Activated T-cell treated with anti-CD3 and anti-CD28 coated beads, Interleukin-2, amount 50 U/mL, for 4 hours (primary cell): ENCODE results near the gene SNAPIN. TPM values are rescaled to one million over a fixed set of nuclear protein-coding genes. Genes with fewer than 3 reads are reported as not detected.

Experiments used
- ATAC-seq, 2 donors: fragments of 200-7000 bp; cut with Tn5 transposase; one replicate each; pipeline ENCODE4 v1.10.0; 2021
- DNase-seq: peaks from one replicate; pipeline ENCODE4 v3.0.0-alpha.2; 2020
- H3K27me3 Mint-ChIP-seq: one replicate; pipeline ENCODE4 v1.8.0; 2021; ENCODE audit warnings: low read depth, mixed read lengths
- H3K36me3 Mint-ChIP-seq: one replicate; pipeline ENCODE4 v1.8.0; 2022; ENCODE audit warnings: mixed read lengths; ENCODE audit not compliant: insufficient read depth
- H3K4me1 Mint-ChIP-seq: one replicate; pipeline ENCODE4 v1.8.0; 2021; ENCODE audit warnings: low read depth, mixed read lengths
- H3K4me3 Mint-ChIP-seq: one replicate; pipeline ENCODE4 v1.8.0; 2021; ENCODE audit warnings: mild to moderate bottlenecking, moderate library complexity, mixed read lengths
- H3K9me3 Mint-ChIP-seq: one replicate; pipeline ENCODE4 v1.8.0; 2021; ENCODE audit warnings: mixed read lengths
- total RNA-seq, 3 donors: library from RNA; stranded (reverse); gene quantifications; one replicate each; pipeline ENCODE4 v1.2.1, GENCODE V29; 2021

SNAPIN gene
- total RNA-seq: 10 to 100 TPM; 32.1 to 36.8 (median 32.7) TPM

DNA sequence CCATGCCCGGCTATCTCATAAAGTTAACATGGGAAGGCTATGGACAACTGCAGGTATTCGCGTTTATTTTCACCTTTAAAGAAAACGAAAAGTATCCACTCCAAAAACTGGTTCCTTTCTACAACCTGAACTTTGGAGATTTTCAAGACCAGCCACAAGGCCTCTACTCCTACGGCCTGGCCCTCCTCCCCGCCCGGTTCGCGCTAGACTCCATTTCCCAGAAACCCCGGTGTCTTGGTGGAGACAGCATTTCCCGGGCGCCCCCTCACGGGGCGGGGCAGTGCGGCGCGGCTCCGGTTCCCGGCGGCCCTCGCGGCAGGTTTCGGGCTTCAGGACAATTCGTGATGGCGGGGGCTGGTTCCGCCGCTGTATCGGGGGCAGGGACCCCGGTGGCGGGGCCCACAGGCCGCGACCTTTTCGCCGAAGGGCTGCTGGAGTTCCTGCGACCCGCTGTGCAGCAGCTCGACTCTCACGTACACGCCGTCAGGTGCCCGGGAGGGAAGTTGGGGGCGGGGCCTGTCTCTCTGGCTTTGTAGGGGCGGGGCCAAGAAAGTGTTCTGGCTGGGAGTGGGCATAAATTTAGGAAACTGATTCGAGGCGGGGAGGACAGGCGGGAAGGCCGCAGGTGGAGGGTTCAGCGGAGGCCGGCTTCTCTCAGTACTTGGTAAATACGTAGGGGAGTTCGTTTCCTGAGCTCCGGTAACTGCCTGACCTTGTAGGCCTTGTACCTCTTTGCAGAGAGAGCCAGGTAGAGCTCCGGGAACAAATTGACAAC is at the start of gene SNAPIN:
SNAPIN (plus strand) TSS at position 304 of the 775 bp plus-strand sequence; CDS start at position 345, 41 bp downstream.
- no peaks in the 10 kb centered on the region for H3K27me3 Mint-ChIP-seq
- ATAC-seq (peak; percentile 97), DNase-seq (peak; percentile 84)
- H3K4me1 Mint-ChIP-seq: peaks cover 11% of the 10 kb centered on the region
- peak within 1 kb of the TSS; percentile 91 for H3K4me3 Mint-ChIP-seq
- peaks cover 17% of the 10 kb centered on the region for H3K36me3 Mint-ChIP-seq
- no peaks in the 10 kb centered on the region for H3K9me3 Mint-ChIP-seq

DNA sequence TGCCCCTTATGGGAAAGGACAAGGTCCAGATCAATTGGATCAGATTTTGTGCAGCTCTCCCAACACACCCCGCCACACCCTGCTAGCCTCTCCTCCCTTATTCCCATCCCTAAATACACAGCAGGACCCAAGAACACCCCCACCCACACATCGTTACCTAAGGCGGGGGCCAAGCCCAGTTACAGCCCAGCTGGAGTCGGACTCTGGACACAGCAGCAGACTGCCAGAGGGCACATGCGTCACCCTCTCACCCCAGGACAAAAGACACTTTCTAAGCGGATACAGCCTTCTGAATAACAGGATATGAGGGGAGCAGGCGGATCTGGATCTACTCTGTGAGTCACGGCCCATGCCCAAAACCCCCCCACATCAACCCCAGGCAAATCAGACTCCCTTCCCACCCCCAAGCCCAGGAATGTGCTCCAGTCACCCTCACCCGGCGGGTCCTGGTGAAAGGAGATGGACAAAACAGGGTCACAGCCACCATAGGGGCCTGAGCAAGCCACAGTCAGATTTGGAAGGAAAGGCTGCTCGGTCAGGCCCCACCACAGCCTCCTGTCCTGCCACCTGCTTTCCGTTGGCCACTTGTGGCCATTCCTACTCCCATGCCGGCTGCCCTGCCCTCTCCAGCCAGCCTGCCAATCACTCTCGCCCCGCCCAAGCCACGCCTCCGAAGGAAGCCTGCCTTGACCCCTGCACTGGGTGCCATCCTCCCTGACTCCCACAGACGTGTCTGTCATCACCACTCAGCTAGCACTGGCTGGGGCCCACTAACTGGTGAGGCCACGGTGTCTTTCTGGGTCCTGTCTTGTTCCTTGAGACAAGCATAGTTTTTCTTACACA is 49.5 kb upstream of the SNAPIN start:
- Mint-ChIP-seq H3K4me1 (no peaks in the 10 kb centered on the region), H3K27me3 (no peaks in the 10 kb centered on the region), H3K4me3 (no peak overlapping the region), H3K36me3 (no peaks in the 10 kb centered on the region), H3K9me3 (no peaks in the 10 kb centered on the region)
- no peak for DNase-seq
- ATAC-seq: no peak

- no peak overlapping the region for H3K4me3 Mint-ChIP-seq
- no peaks in the 10 kb centered on the region for H3K4me1 Mint-ChIP-seq
Observed at GRCh38 chr1:153609585-153609907, 49.0 kb upstream of the SNAPIN start.

DNA sequence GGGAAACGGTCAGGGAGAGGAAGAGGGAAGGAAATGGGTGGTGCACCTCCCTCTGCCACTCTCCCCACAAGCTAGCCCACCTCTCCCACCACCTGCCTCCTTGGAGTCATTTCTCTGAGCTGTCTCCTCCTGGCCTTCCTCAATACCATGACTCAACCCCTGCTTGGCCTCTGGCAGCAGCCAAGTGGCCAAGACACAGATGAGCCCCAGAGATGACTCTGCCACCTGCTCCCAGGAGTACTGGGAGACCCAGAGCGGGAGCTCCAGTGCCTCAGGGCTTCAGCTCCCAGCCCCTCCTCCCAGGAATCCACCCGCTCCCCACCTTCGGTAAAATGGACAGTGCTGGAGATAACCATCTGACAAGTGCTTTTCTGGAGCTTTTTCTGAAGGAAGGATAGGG is 48.2 kb upstream of the SNAPIN start:
- no peaks in the 10 kb centered on the region for H3K27me3 Mint-ChIP-seq
- DNase-seq: no peak
- no peak for ATAC-seq
- no peaks in the 10 kb centered on the region for H3K36me3 Mint-ChIP-seq
- H3K4me1 Mint-ChIP-seq: no peaks in the 10 kb centered on the region
- H3K4me3 Mint-ChIP-seq: no peak overlapping the region
- no peaks in the 10 kb centered on the region for H3K9me3 Mint-ChIP-seq

More at GRCh38 chr1:153609585-153609907, 49.0 kb upstream of the SNAPIN start:
- H3K27me3 Mint-ChIP-seq: no peaks in the 10 kb centered on the region
- ATAC-seq (no peak), DNase-seq (no peak)
- no peaks in the 10 kb centered on the region for H3K36me3 Mint-ChIP-seq
- no peaks in the 10 kb centered on the region for H3K9me3 Mint-ChIP-seq

DNA sequence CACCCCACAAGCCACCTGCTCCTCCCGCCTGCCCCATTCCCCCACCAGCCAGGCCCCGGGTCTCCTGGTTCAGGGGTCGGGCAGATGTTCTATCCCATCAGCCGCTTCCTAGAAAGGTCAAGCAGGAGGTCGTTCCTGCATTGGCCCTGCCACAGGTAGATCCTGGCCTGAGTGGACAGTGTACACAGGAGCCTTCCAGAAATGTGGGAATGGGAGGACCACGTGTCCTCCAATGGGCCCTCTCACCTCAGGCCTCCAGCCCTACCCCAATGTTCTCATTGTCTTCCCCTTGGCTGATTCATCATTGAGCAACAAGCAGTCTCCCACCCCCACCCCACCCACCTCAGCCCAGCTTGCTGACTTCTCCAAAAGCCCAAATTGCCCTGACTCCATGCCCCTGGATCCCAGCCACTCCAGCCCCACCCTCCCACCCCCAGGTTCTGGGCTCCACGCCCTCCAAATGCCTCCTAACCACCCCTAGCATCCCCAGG is 47.6 kb upstream of the SNAPIN start:
- no peak overlapping the region for H3K4me3 Mint-ChIP-seq
- H3K4me1 Mint-ChIP-seq: no peaks in the 10 kb centered on the region
- no peaks in the 10 kb centered on the region for H3K27me3 Mint-ChIP-seq
- no peaks in the 10 kb centered on the region for H3K9me3 Mint-ChIP-seq
- DNase-seq (no peak), ATAC-seq (no peak)
- no peaks in the 10 kb centered on the region for H3K36me3 Mint-ChIP-seq

- Mint-ChIP-seq H3K4me1 (no peaks in the 10 kb centered on the region), H3K9me3 (no peaks in the 10 kb centered on the region), H3K4me3 (no peak overlapping the region), H3K36me3 (no peaks in the 10 kb centered on the region), H3K27me3 (no peaks in the 10 kb centered on the region)
- DNase-seq (no peak), ATAC-seq (no peak)
Observed at GRCh38 chr1:153611356-153611755, 47.1 kb upstream of the SNAPIN start.

GRCh38 chr1:153612111-153612754 is 46.3 kb upstream of the SNAPIN start:
- no peaks in the 10 kb centered on the region for H3K36me3 Mint-ChIP-seq
- no peak overlapping the region for H3K4me3 Mint-ChIP-seq
- DNase-seq: no peak
- H3K27me3 Mint-ChIP-seq: no peaks in the 10 kb centered on the region
- no peaks in the 10 kb centered on the region for H3K4me1 Mint-ChIP-seq
- ATAC-seq: no peak
- H3K9me3 Mint-ChIP-seq: no peaks in the 10 kb centered on the region

DNA sequence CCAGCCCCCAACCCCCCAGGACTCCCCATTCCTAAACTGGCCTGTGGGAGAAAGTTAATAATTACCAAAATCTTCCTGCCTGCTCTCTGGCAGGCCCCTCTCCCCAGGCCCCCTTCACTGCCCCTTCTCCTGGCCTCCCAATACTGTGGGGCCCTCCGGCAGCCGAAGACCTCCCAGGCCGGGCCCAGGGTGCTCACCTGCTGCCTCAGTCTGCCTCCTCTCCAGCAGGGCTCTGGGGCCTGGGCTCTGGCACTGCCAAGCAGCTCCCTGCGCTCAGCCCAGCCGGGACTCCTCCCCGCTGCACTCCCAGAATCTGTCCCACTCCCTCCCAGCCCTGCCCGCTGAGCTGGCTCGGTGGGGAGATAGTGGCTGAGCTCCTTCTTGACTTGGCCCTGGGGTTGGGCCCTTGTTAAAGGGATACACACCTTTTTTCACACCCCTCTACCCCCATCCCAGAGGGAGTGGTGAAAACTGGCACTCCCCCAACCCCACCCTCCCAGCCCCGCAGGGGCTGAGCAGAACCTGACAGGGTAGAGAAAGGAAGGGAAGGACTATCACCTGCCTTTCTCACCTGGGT is 45.7 kb upstream of the SNAPIN start, which contains the start of gene S100A16:
S100A16 (minus strand) TSS at position 383 of the 577 bp plus-strand sequence. CDS start 4,986 bp downstream, outside the sequence.
- no peak within 1 kb of the TSS for H3K4me3 Mint-ChIP-seq
- no peaks in the 10 kb centered on the region for H3K27me3 Mint-ChIP-seq
- no peaks in the 10 kb centered on the region for H3K36me3 Mint-ChIP-seq
- ATAC-seq (no peak), DNase-seq (no peak)
- H3K9me3 Mint-ChIP-seq: no peaks in the 10 kb centered on the region
- peaks cover 3% of the 10 kb centered on the region for H3K4me1 Mint-ChIP-seq

GRCh38 chr1:153613406-153613805 is 45.1 kb upstream of the SNAPIN start:
- H3K36me3 Mint-ChIP-seq: no peaks in the 10 kb centered on the region
- H3K9me3 Mint-ChIP-seq: no peaks in the 10 kb centered on the region
- ATAC-seq: no peak
- no peak overlapping the region for H3K4me3 Mint-ChIP-seq
- no peaks in the 10 kb centered on the region for H3K27me3 Mint-ChIP-seq
- peaks cover 3% of the 10 kb centered on the region for H3K4me1 Mint-ChIP-seq
- DNase-seq: no peak

DNA sequence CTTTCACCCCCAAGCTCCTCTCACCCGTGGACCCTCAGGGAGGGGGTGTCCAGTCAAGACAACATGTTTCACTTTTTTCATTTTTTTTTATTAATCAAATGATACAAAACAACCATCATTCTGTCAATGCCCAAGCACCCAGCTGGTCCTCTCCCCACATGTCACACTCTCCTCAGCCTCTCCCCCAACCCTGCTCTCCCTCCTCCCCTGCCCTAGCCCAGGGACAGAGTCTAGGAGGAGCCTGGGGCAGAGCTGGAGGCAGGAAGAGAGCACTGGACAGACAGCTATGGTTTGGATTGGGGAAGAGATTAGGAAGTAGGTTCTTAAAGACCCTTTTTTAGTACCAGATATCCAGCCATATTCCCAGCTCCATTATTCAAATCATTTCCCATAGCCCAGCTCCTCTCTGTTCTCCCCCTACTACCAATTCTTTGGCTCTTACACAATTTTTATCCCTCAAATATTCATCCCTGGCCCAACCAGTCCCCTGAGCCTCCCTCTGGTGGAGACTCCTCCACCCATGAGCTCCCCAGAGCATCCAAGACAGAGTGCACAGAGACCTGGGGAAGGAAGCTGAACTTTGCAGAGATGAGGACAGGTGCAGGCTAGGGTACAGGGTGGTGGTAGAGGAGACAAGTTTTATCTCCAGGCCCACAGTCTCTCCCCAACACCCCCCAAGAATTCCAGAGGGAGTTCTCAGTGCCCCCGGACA is 44.2 kb upstream of the SNAPIN start:
- peaks cover 3% of the 10 kb centered on the region for H3K4me1 Mint-ChIP-seq
- ATAC-seq (no peak), DNase-seq (no peak)
- H3K36me3 Mint-ChIP-seq: no peaks in the 10 kb centered on the region
- H3K27me3 Mint-ChIP-seq: no peaks in the 10 kb centered on the region
- no peak overlapping the region for H3K4me3 Mint-ChIP-seq
- no peaks in the 10 kb centered on the region for H3K9me3 Mint-ChIP-seq

DNA sequence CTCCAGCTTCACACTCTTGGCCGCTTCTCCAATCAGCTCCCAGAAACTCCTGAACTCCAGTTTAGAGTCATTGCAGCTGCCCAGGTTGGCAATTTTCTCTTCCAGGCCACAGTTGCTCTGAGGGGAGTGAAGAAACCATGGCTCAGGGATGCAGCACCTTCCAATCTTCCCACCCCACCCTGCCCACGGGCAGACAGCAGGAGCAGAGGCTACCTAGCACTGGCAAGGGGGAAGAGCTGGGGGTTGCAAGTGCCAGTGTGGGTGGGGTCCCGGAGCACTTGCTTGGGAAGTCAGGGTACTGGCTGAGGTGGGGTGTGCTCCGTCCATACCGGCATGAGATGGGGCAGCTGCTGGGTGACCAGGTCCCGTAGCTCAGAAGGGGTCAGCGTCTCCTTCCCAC is 43.6 kb upstream of the SNAPIN start:
- H3K4me3 Mint-ChIP-seq: no peak overlapping the region
- no peak for ATAC-seq
- H3K27me3 Mint-ChIP-seq: no peaks in the 10 kb centered on the region
- no peaks in the 10 kb centered on the region for H3K9me3 Mint-ChIP-seq
- H3K4me1 Mint-ChIP-seq: peaks cover 3% of the 10 kb centered on the region
- DNase-seq: no peak
- no peaks in the 10 kb centered on the region for H3K36me3 Mint-ChIP-seq

GRCh38 chr1:153615406-153615805 is 43.1 kb upstream of the SNAPIN start:
- no peaks in the 10 kb centered on the region for H3K36me3 Mint-ChIP-seq
- H3K27me3 Mint-ChIP-seq: no peaks in the 10 kb centered on the region
- no peak overlapping the region for H3K4me3 Mint-ChIP-seq
- no peaks in the 10 kb centered on the region for H3K9me3 Mint-ChIP-seq
- H3K4me1 Mint-ChIP-seq: peaks cover 3% of the 10 kb centered on the region
- DNase-seq (no peak), ATAC-seq (no peak)

DNA sequence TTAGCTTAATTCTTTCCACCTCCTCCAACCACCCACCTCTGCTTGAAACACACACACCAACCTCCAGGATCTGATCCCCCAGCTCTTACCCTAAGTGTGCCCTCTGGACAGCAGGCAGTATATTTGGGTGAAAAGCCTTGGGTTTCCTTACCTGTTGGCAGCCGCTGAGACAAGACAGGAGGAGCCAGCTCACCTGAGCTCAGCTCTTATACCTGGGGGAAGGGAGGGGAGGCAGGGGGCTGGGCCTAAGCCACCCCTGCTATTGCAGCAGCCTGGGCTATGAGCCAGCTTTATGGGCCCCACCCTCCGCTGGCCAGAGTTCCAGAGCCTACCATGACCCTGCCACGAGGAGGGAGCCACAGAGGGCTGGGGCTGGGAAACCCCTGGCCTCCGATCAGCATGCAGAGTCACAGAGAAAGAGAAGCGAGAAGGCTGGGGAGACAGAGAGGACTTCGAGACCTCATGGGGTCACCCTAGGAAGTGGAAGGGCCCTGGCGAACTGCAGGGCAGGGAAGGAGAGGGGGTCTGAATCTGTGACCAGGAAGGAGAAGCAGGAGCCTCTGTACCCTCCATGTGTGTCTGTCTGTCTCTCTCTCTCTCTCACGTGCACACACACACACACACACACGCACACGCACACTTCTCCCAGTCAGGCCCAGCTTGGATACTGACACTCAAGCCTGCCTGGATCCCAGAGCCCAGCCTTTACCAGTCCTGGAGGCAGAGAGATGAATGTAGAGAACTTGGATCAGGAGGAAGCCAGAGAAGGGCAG is 42.2 kb upstream of the SNAPIN start, which contains the start of gene S100A14:
S100A14 (minus strand) TSS at position 182 of the 773 bp plus-strand sequence. CDS start 467 bp downstream, outside the sequence.
- Mint-ChIP-seq H3K36me3 (no peaks in the 10 kb centered on the region), H3K9me3 (no peaks in the 10 kb centered on the region), H3K4me3 (no peak within 1 kb of the TSS), H3K4me1 (peaks cover 3% of the 10 kb centered on the region), H3K27me3 (no peaks in the 10 kb centered on the region)
- DNase-seq (no peak), ATAC-seq (no peak)
